Measurements from ENCODE around the gene PUS7L.

DNA sequence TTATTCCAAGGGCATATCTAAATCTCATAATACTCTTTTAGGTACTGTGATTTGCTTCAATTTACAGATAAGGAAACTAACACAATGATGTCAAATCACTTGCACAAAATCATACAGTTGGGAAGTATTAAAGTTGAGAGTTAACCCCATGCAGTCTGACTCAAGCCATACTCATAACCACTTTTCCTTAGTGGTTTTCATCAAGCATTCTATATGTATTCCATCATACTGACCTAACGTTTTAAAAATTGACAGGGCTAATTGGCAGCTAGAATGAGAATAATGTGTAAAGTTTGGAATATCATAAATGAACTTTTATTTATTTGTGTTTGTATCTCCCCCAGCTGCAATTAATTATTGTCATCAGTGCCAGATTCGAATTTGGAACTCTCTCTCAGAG, 20.9 kb downstream of the PUS7L start:
- TF ChIP-seq, protein P1, sequence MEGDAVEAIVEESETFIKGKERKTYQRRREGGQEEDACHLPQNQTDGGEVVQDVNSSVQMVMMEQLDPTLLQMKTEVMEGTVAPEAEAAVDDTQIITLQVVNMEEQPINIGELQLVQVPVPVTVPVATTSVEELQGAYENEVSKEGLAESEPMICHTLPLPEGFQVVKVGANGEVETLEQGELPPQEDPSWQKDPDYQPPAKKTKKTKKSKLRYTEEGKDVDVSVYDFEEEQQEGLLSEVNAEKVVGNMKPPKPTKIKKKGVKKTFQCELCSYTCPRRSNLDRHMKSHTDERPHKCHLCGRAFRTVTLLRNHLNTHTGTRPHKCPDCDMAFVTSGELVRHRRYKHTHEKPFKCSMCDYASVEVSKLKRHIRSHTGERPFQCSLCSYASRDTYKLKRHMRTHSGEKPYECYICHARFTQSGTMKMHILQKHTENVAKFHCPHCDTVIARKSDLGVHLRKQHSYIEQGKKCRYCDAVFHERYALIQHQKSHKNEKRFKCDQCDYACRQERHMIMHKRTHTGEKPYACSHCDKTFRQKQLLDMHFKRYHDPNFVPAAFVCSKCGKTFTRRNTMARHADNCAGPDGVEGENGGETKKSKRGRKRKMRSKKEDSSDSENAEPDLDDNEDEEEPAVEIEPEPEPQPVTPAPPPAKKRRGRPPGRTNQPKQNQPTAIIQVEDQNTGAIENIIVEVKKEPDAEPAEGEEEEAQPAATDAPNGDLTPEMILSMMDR (IDR thresholded peaks at IDR 0.05; ENCODE audit: low read depth, low read length): no peak
- TF ChIP-seq EZH2phosphoT487 (IDR thresholded peaks at IDR 0.05; ENCODE audit: low read depth): no peak
